SU-DHL-6 (cell line): ENCODE results near the gene ACER2.

ENCODE experiments used
- CTCF ChIP-seq: fragments of 200-600 bp; sonication (generic); IDR thresholded peaks from one replicate; pipeline ENCODE4 v1.5.1; 2017; ENCODE audit warnings: antibody characterized with exemption, mild to moderate bottlenecking, low read length, moderate library complexity; ENCODE audit not compliant: insufficient read depth, poor library complexity, severe bottlenecking
- EZH2phosphoT487 ChIP-seq: fragments of 200-600 bp; sonication (generic), shearing (Covaris generic); conservative IDR thresholded peaks from 2 replicates; pipeline ENCODE4 v1.6.1; 2018; ENCODE audit warnings: mild to moderate bottlenecking, antibody characterized with exemption, low read length, moderate library complexity, mixed read lengths

GRCh38 chr9:19397845-19398244, 11.0 kb upstream of the ACER2 start:
- no peak for TF ChIP-seq CTCF
- no peak for TF ChIP-seq EZH2phosphoT487
